Activated CD8-positive, alpha-beta T cell treated with anti-CD3 and anti-CD28 coated beads for 36 hours (primary cell): ENCODE results near the gene IFT57. TPM values are rescaled to one million over a fixed set of nuclear protein-coding genes. Genes with fewer than 3 reads are reported as not detected.

Source experiments
- ATAC-seq: fragments of 200-7000 bp; cut with Tn5 transposase; one replicate; pipeline ENCODE4 v1.10.0; 2021; ENCODE audit warnings: mild to moderate bottlenecking, moderate library complexity
- CTCF ChIA-PET: fragments of 350-600 bp; sonication (Branson Sonifier 250); formaldehyde crosslinking; loops from one replicate; lab custom pipeline; 2021; ENCODE audit warnings: antibody characterized with exemption; lab: Charles Lee
- POLR2A ChIA-PET: fragments of 350-600 bp; sonication (Branson Sonifier 250); formaldehyde crosslinking; loops from one replicate; lab custom pipeline; 2021; ENCODE audit warnings: antibody characterized with exemption; lab: Charles Lee
- DNase-seq: peaks from one replicate; pipeline ENCODE4 v3.0.0-alpha.2; 2020
- H3K27ac Mint-ChIP-seq: one replicate; pipeline ENCODE4 v1.8.0; 2021; ENCODE audit warnings: mild to moderate bottlenecking, mixed read lengths
- H3K27me3 Mint-ChIP-seq: one replicate; pipeline ENCODE4 v1.8.0; 2021; ENCODE audit warnings: mixed read lengths
- H3K36me3 Mint-ChIP-seq: one replicate; pipeline ENCODE4 v1.8.0; 2021; ENCODE audit warnings: low read depth, mixed read lengths
- H3K4me1 Mint-ChIP-seq: one replicate; pipeline ENCODE4 v1.8.0; 2021; ENCODE audit warnings: low read depth, mixed read lengths
- H3K4me3 Mint-ChIP-seq: one replicate; pipeline ENCODE4 v1.8.0; 2021; ENCODE audit warnings: mild to moderate bottlenecking, moderate library complexity, mixed read lengths
- H3K9me3 Mint-ChIP-seq: one replicate; pipeline ENCODE4 v1.8.0; 2021; ENCODE audit warnings: mixed read lengths
- CTCF ChIP-seq: fragments of 200-600 bp; IDR thresholded peaks from one replicate; pipeline ENCODE4 v1.8.0; 2022; ENCODE audit warnings: antibody characterized with exemption, mild to moderate bottlenecking
- intact Hi-C: fragments of 100-400 bp; cut with micrococcal nuclease; formaldehyde crosslinking; loops from one replicate; pipeline ENCODE4 v1.10.0; 2022
- total RNA-seq, 2 experiments: library from RNA; stranded (reverse); gene quantifications; one replicate each; pipeline ENCODE4 v1.2.3, GENCODE V29; 2021

IFT57 gene
- total RNA-seq, 2 experiments from 2014 or later, result 30.9 to 35.3 TPM

DNA sequence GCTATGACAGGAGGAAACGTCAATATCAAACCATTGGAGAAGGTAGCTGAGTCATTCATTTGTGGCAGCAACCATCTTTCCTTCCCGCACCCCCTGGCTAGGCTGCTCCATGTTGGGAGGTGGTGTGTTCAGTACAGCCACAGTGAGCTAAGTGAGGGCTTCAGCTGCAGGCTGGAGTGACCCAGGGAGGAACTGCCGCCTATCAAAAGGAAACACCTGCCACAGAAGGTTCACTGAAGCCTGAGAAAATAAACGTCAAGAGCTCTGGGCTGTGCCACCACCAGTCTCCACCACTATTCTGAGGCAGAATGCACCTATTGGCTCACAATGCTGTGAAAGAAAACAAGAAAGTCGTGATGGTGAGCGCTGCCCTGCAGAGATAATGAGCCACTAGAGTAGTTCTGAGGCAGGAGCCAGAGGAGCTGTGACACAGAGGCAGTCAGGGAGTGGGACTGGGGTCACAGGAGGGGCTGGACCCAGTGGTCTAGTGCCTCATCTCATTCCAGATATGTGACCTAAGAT lies 96.6 kb downstream of the IFT57 start:
- ATAC-seq, result peak; percentile 43
- no peak for TF ChIP-seq CTCF
- intact Hi-C loops, result loop anchor here (2.0 to 10.0 kb wide), 3 partner anchors 37 to 169 kb away; partner anchors contain the start of genes HHLA2 and IFT57
- Mint-ChIP-seq H3K4me3 (peak overlapping the region; percentile 92), H3K27ac (peak overlapping the region; percentile 100), H3K36me3 (peaks cover 46% of the 10 kb centered on the region), H3K4me1 (peaks cover 64% of the 10 kb centered on the region), H3K9me3 (peaks cover 10% of the 10 kb centered on the region), H3K27me3 (no peaks in the 10 kb centered on the region)
- DNase-seq, result peak; percentile 69
- ChIA-PET CTCF (interaction anchor here (0.7 to 3.2 kb wide), 4 partner anchors 11 to 195 kb away, joined by 3 to 12 read pairs (median 8); no protein-coding TSS in a partner anchor), POLR2A (interaction anchor here (0.7 to 12.4 kb wide), 10 partner anchors 11 to 185 kb away, joined by 3 to 161 read pairs (median 4); partner anchors contain the start of gene IFT57)

GRCh38 chr3:108125153-108125543 lies 97.1 kb downstream of the IFT57 start:
- ChIA-PET CTCF (interaction anchor here (2.9 to 3.2 kb wide), 2 partner anchors 33 to 36 kb away, joined by 12 read pairs; no protein-coding TSS in a partner anchor), POLR2A (interaction anchor here (0.7 to 12.4 kb wide), 12 partner anchors 12 to 184 kb away, joined by 3 to 161 read pairs (median 4); partner anchors contain the start of gene IFT57)
- DNase-seq (no peak), ATAC-seq (peak; percentile 4)
- intact Hi-C loops, result loop anchor here (2.0 to 10.0 kb wide), 3 partner anchors 36 to 170 kb away; partner anchors contain the start of genes HHLA2 and IFT57
- Mint-ChIP-seq H3K4me1 (peaks cover 60% of the 10 kb centered on the region), H3K36me3 (peaks cover 44% of the 10 kb centered on the region), H3K27ac (peak overlapping the region; percentile 100), H3K4me3 (peak overlapping the region; percentile 92), H3K27me3 (no peaks in the 10 kb centered on the region), H3K9me3 (peaks cover 10% of the 10 kb centered on the region)
- TF ChIP-seq CTCF, result no peak

DNA sequence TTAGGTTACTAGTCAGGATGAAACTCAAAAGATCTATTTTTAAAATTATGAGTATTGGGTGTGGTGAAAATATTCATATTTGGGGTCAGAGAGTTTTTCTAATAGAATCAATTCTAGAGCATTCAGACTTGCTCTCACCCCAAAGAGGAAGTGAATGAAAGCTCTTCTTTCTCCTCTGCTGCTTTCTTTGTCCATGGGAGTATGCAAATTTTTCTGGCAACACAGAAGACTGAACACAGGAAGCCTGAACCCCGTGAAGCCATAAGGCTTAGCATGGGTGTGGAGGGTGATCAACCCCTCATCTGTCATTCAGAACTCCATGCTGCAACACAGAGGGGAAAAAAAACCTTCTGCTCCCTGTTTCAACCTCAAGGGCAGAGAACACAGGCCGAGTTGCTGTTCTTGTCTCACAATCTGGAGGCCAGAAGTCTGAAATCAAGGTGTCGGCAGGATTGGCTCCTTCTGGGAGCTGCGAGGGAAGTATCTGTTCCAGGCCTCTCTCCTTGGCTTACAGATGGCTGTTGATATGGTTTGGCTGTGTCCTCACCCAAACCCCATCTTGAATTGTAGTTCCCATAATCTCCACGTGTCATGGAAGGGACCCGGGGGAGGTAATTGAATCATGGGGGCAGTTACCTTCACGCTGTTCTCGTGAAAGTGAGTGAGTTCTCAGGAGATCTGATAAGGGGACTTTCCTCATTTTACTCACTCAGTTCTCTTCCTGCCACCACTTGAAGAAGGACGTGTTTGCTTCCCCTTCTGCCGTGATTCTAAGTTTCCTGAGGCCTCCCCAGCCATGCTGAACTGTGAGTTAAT lies 97.7 kb downstream of the IFT57 start:
- ATAC-seq, result peak; percentile 71
- H3K9me3 Mint-ChIP-seq, result peaks cover 12% of the 10 kb centered on the region

GRCh38 chr3:108123326-108123725 lies 98.9 kb downstream of the IFT57 start:
- Mint-ChIP-seq H3K27ac (peak overlapping the region; percentile 100), H3K36me3 (peaks cover 27% of the 10 kb centered on the region), H3K4me1 (peaks cover 60% of the 10 kb centered on the region), H3K9me3 (peaks cover 11% of the 10 kb centered on the region), H3K27me3 (no peaks in the 10 kb centered on the region), H3K4me3 (no peak overlapping the region)
- DNase-seq (no peak), ATAC-seq (no peak)
- TF ChIP-seq CTCF, result no peak
- intact Hi-C loops, result loop anchor here (10.0 kb wide), 1 partner anchor 171 kb away; the partner anchor contains the start of gene HHLA2
- ChIA-PET POLR2A (interaction anchor here (0.7 to 12.4 kb wide), 5 partner anchors 26 to 66 kb away, joined by 3 to 161 read pairs (median 3); no protein-coding TSS in a partner anchor), CTCF (interaction anchor here (0.7 to 3.2 kb wide), 7 partner anchors 14 to 718 kb away, joined by 3 to 12 read pairs (median 4); no protein-coding TSS in a partner anchor)

More for the DNA sequence above, 97.7 kb downstream of the IFT57 start:
- peak overlapping the region; percentile 100 for H3K27ac Mint-ChIP-seq
- peaks cover 40% of the 10 kb centered on the region for H3K36me3 Mint-ChIP-seq
- H3K4me3 Mint-ChIP-seq, result peak overlapping the region; percentile 92
- POLR2A ChIA-PET, result interaction anchor here (0.7 to 12.4 kb wide), 8 partner anchors 15 to 98 kb away, joined by 3 to 161 read pairs (median 4); partner anchors contain the start of gene IFT57
- intact Hi-C loops, result loop anchor here (2.0 to 10.0 kb wide), 3 partner anchors 36 to 170 kb away; partner anchors contain the start of genes HHLA2 and IFT57
- DNase-seq, result peak; percentile 88
- no peaks in the 10 kb centered on the region for H3K27me3 Mint-ChIP-seq
- TF ChIP-seq CTCF, result no peak
- H3K4me1 Mint-ChIP-seq, result peaks cover 60% of the 10 kb centered on the region
- CTCF ChIA-PET, result interaction anchor here (1.4 to 3.2 kb wide), 3 partner anchors 13 to 197 kb away, joined by 3 to 12 read pairs (median 5); no protein-coding TSS in a partner anchor
